Gastroesophageal sphincter (tissue), 3 donors: ENCODE measurements around the gene ARHGAP22.

Experiments used
- CTCF ChIP-seq, 4 experiments: fragments of 200-600 bp in 2 of 4; fragments of 450-650 bp in 2 of 4; sonication (generic) in 1 of 4; IDR thresholded peaks; one replicate each; pipeline ENCODE4 v1.5.1; 2017 to 2019; ENCODE audit warnings: antibody characterized with exemption in 4 of 4, mild to moderate bottlenecking in 2 of 4, moderate library complexity in 2 of 4
- POLR2A ChIP-seq, 2 donors: fragments of 450-650 bp; IDR thresholded peaks; one replicate each; pipeline ENCODE4 v1.6.1; 2017; ENCODE audit warnings: antibody characterized with exemption in 2 of 2, mild to moderate bottlenecking in 2 of 2, moderate library complexity in 1 of 2

- TF ChIP-seq CTCF (IDR thresholded peaks at IDR 0.05) = no peak
- TF ChIP-seq POLR2A (IDR thresholded peaks at IDR 0.05) = no peak
These were observed 28.7 kb upstream of the ARHGAP22 start for GRCh38 chr10:48633381-48634197.
